Measurements from ENCODE around the gene DCAKD.

- TF ChIP-seq, protein P1, sequence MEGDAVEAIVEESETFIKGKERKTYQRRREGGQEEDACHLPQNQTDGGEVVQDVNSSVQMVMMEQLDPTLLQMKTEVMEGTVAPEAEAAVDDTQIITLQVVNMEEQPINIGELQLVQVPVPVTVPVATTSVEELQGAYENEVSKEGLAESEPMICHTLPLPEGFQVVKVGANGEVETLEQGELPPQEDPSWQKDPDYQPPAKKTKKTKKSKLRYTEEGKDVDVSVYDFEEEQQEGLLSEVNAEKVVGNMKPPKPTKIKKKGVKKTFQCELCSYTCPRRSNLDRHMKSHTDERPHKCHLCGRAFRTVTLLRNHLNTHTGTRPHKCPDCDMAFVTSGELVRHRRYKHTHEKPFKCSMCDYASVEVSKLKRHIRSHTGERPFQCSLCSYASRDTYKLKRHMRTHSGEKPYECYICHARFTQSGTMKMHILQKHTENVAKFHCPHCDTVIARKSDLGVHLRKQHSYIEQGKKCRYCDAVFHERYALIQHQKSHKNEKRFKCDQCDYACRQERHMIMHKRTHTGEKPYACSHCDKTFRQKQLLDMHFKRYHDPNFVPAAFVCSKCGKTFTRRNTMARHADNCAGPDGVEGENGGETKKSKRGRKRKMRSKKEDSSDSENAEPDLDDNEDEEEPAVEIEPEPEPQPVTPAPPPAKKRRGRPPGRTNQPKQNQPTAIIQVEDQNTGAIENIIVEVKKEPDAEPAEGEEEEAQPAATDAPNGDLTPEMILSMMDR (IDR thresholded peaks at IDR 0.05): no peak
- no peak for TF ChIP-seq POLR2A (IDR thresholded peaks at IDR 0.05)
These were observed 61.8 kb downstream of the DCAKD start for GRCh38 chr17:44989552-44990138.
